WTC11 (cell line): ENCODE measurements around the gene MEGF11. TPM values are rescaled to one million over a fixed set of nuclear protein-coding genes. Genes with fewer than 3 reads are reported as not detected.

Experiments
- ATAC-seq: fragments of 200-7000 bp; cut with Tn5 transposase; 2 replicates; pipeline ENCODE4 v1.10.0; 2021; ENCODE audit warnings: mild to moderate bottlenecking, moderate library complexity
- CTCF ChIA-PET: fragments of 300-600 bp; sonication (Branson Sonifier 250); formaldehyde crosslinking; loops from one replicate; lab custom pipeline; 2021; ENCODE audit warnings: antibody characterized with exemption; lab: Charles Lee
- POLR2A ChIA-PET: fragments of 350-600 bp; sonication (Branson Sonifier 250); formaldehyde crosslinking; loops from one replicate; lab custom pipeline; 2021; ENCODE audit warnings: antibody characterized with exemption; lab: Charles Lee
- DNase-seq: peaks from one replicate; pipeline ENCODE4 v3.0.0; 2021; ENCODE audit warnings: low spot score
- H3K27ac Mint-ChIP-seq: 2 replicates; pipeline ENCODE4 v1.8.0; 2021; ENCODE audit warnings: mixed read lengths
- H3K27me3 Mint-ChIP-seq: 2 replicates; pipeline ENCODE4 v1.8.0; 2021; ENCODE audit warnings: low read depth, mild to moderate bottlenecking, moderate library complexity, mixed read lengths
- H3K36me3 Mint-ChIP-seq: 2 replicates; pipeline ENCODE4 v1.8.0; 2021; ENCODE audit warnings: mixed read lengths
- H3K4me1 Mint-ChIP-seq: 2 replicates; pipeline ENCODE4 v1.8.0; 2022; ENCODE audit warnings: mixed read lengths
- H3K4me3 Mint-ChIP-seq: 2 replicates; pipeline ENCODE4 v1.8.0; 2021; ENCODE audit warnings: mild to moderate bottlenecking, moderate library complexity, mixed read lengths
- H3K9me3 Mint-ChIP-seq: 2 replicates; pipeline ENCODE4 v1.8.0; 2021; ENCODE audit warnings: mixed read lengths
- CBFB ChIP-seq: sonication (generic); formaldehyde crosslinking; IDR thresholded peaks from 2 replicates; pipeline ENCODE4 v1.8.1; 2022; ENCODE audit warnings: mild to moderate bottlenecking, low read depth, missing genetic modification reagents
- CDX4 ChIP-seq: fragments of 250-450 bp; sonication (Bioruptor Pico); IDR thresholded peaks from 2 replicates; pipeline ENCODE4 v1.9.0; 2021; ENCODE audit warnings: moderate library complexity, mild to moderate bottlenecking, inconsistent platforms, borderline replicate concordance
- CREB1 ChIP-seq: sonication (generic); formaldehyde crosslinking; IDR thresholded peaks from 2 replicates; pipeline ENCODE4 v1.8.0; 2023; ENCODE audit warnings: mild to moderate bottlenecking, missing genetic modification reagents
- E2F1 ChIP-seq: sonication (generic); formaldehyde crosslinking; IDR thresholded peaks from 2 replicates; pipeline ENCODE4 v1.8.0; 2022; ENCODE audit warnings: mild to moderate bottlenecking, missing genetic modification reagents
- E2F4 ChIP-seq: sonication (generic); formaldehyde crosslinking; IDR thresholded peaks from 2 replicates; pipeline ENCODE4 v1.8.1; 2022; ENCODE audit warnings: low read depth, mild to moderate bottlenecking, moderate library complexity, missing genetic modification reagents, borderline replicate concordance
- ELF4 ChIP-seq: sonication (generic); formaldehyde crosslinking; IDR thresholded peaks from 2 replicates; pipeline ENCODE4 v1.8.1; 2022; ENCODE audit warnings: low read depth, mild to moderate bottlenecking, moderate library complexity, missing genetic modification reagents
- ETV6 ChIP-seq: sonication (generic); formaldehyde crosslinking; IDR thresholded peaks from 2 replicates; pipeline ENCODE4 v1.8.1; 2022; ENCODE audit warnings: mild to moderate bottlenecking, missing genetic modification reagents
- FOXP1 ChIP-seq: sonication (generic); formaldehyde crosslinking; IDR thresholded peaks from 2 replicates; pipeline ENCODE4 v1.8.0; 2022; ENCODE audit warnings: missing genetic modification reagents, mild to moderate bottlenecking, moderate library complexity, borderline replicate concordance
- FOXP4 ChIP-seq: sonication (generic); formaldehyde crosslinking; IDR thresholded peaks from 2 replicates; pipeline ENCODE4 v1.8.0; 2022; ENCODE audit warnings: mild to moderate bottlenecking, missing genetic modification reagents
- GABPB1 ChIP-seq: sonication (generic); formaldehyde crosslinking; IDR thresholded peaks from 2 replicates; pipeline ENCODE4 v1.8.1; 2023; ENCODE audit warnings: mild to moderate bottlenecking, missing genetic modification reagents
- GTF2I ChIP-seq: fragments of 250-450 bp; sonication (Bioruptor Pico); conservative IDR thresholded peaks from 2 replicates; pipeline ENCODE4 v1.4.0; 2021; ENCODE audit warnings: mild to moderate bottlenecking
- MXD4 ChIP-seq: fragments of 250-450 bp; sonication (Bioruptor Pico); IDR thresholded peaks from 2 replicates; pipeline ENCODE4 v1.8.0; 2021; ENCODE audit warnings: mild to moderate bottlenecking, moderate library complexity, borderline replicate concordance
- NFATC4 ChIP-seq: fragments of 250-450 bp; sonication (Bioruptor Pico); IDR thresholded peaks from 2 replicates; pipeline ENCODE4 v1.9.0; 2021; ENCODE audit warnings: mild to moderate bottlenecking
- NFE2L1 ChIP-seq: sonication (generic); formaldehyde crosslinking; IDR thresholded peaks from 2 replicates; pipeline ENCODE4 v1.8.1; 2023; ENCODE audit warnings: missing genetic modification reagents
- NR2C2 ChIP-seq: sonication (generic); formaldehyde crosslinking; IDR thresholded peaks from 2 replicates; pipeline ENCODE4 v1.8.0; 2022; ENCODE audit warnings: mild to moderate bottlenecking, missing genetic modification reagents
- NR3C1 ChIP-seq: sonication (generic); formaldehyde crosslinking; conservative IDR thresholded peaks from 2 replicates; pipeline ENCODE4 v1.8.1; 2023; ENCODE audit warnings: low read depth, mild to moderate bottlenecking, missing genetic modification reagents
- OVOL2 ChIP-seq: fragments of 250-450 bp; sonication (Bioruptor Pico); IDR thresholded peaks from 2 replicates; pipeline ENCODE4 v1.9.0; 2021; ENCODE audit warnings: mild to moderate bottlenecking, borderline replicate concordance
- PRRX2 ChIP-seq: fragments of 250-450 bp; sonication (Bioruptor Pico); IDR thresholded peaks from 2 replicates; pipeline ENCODE4 v1.8.0; 2021; ENCODE audit warnings: mild to moderate bottlenecking
- TEAD1 ChIP-seq: sonication (generic); formaldehyde crosslinking; IDR thresholded peaks from 2 replicates; pipeline ENCODE4 v1.8.0; 2022; ENCODE audit warnings: mild to moderate bottlenecking, missing genetic modification reagents
- ZNF281 ChIP-seq: sonication (generic); formaldehyde crosslinking; IDR thresholded peaks from 2 replicates; pipeline ENCODE4 v1.8.0; 2023; ENCODE audit warnings: mild to moderate bottlenecking, missing genetic modification reagents
- ZNF423 ChIP-seq: fragments of 250-450 bp; sonication (Bioruptor Pico); IDR thresholded peaks from 2 replicates; pipeline ENCODE4 v2.1.2; 2022; ENCODE audit warnings: mild to moderate bottlenecking, moderate library complexity
- ZNF512 ChIP-seq: sonication (generic); formaldehyde crosslinking; IDR thresholded peaks from 2 replicates; pipeline ENCODE4 v1.8.1; 2022; ENCODE audit warnings: missing genetic modification reagents, borderline replicate concordance
- total RNA-seq: library from RNA; stranded (reverse); gene quantifications from 3 replicates; pipeline ENCODE4 v1.2.3, GENCODE V29; 2021

The MEGF11 gene
- total RNA-seq, 1 experiment from 2014 or later, result 3.3 TPM

GRCh38 chr15:66226736-66227135, 26.8 kb downstream of the MEGF11 start:
- DNase-seq, result no peak
- ChIA-PET CTCF (no interaction called here), POLR2A (no interaction called here)
- H3K27me3 Mint-ChIP-seq, result no peaks in the 10 kb centered on the region; the same call in 1 of the 2 replicates
- H3K27ac Mint-ChIP-seq, result no peak overlapping the region
- 0 out of 2 replicates have a peak, but pooled peaks cover 2% of the 10 kb centered on the region for H3K36me3 Mint-ChIP-seq
- H3K4me3 Mint-ChIP-seq, result no peak overlapping the region
- peaks cover 5% of the 10 kb centered on the region for H3K9me3 Mint-ChIP-seq
- TF ChIP-seq ZNF512 (CRISPR knock-in tag) (no peak), GABPB1 (CRISPR knock-in tag) (no peak), GTF2I (no peak), MXD4 (CRISPR knock-in tag) (no peak), OVOL2 (CRISPR knock-in tag) (no peak), NFE2L1 (no peak), E2F1 (CRISPR knock-in tag) (no peak), CDX4 (CRISPR knock-in tag) (no peak), CREB1 (CRISPR knock-in tag) (no peak), ETV6 (CRISPR knock-in tag) (no peak), PRRX2 (CRISPR knock-in tag) (no peak), ELF4 (no peak), E2F4 (CRISPR knock-in tag) (no peak), FOXP4 (CRISPR knock-in tag) (no peak), NR2C2 (CRISPR knock-in tag) (no peak)
- TF ChIP-seq, all 79 proteins: peak for 0
- no peaks in the 10 kb centered on the region for H3K4me1 Mint-ChIP-seq
- no peak for ATAC-seq

GRCh38 chr15:66225656-66226274, 27.8 kb downstream of the MEGF11 start:
- TF ChIP-seq CDX4 (CRISPR knock-in tag) (no peak), NFATC4 (CRISPR knock-in tag) (no peak), FOXP1 (CRISPR knock-in tag) (no peak), TEAD1 (no peak), ZNF281 (no peak), CBFB (CRISPR knock-in tag) (no peak), ZNF423 (CRISPR knock-in tag) (no peak), NR3C1 (no peak)
- Mint-ChIP-seq H3K4me1 (peaks cover 7% of the 10 kb centered on the region), H3K27ac (no peak overlapping the region), H3K4me3 (no peak overlapping the region), H3K27me3 (no peaks in the 10 kb centered on the region), H3K36me3 (0 out of 2 replicates have a peak, but pooled peaks cover 2% of the 10 kb centered on the region), H3K9me3 (peaks cover 5% of the 10 kb centered on the region)
- CTCF ChIA-PET, result no interaction called here
- DNase-seq (no peak), ATAC-seq (no peak)
- POLR2A ChIA-PET, result interaction anchor here (0.5 kb wide), 1 partner anchor 352 kb away, joined by 3 read pairs; no protein-coding TSS in a partner anchor
